ENCODE data around the gene CCSAP.

- TF ChIP-seq ZNF800 (CRISPR knock-in tag; IDR thresholded peaks at IDR 0.05) (no peak), EZH2 (conservative IDR thresholded peaks at IDR 0.05; ENCODE audit: low read depth, low read length) (no peak), ZBTB21 (CRISPR knock-in tag; IDR thresholded peaks at IDR 0.05) (no peak), RORA (CRISPR knock-in tag; IDR thresholded peaks at IDR 0.05) (no peak)
Measured at GRCh38 chr1:229344937-229345684, 2.3 kb upstream of the CCSAP start.
